MCF 10A (cell line): ENCODE data around the gene PLPPR1. TPM values are rescaled to one million over a fixed set of nuclear protein-coding genes. Genes with fewer than 3 reads are reported as not detected.

ENCODE experiments used
- BruUV-seq: library from RNA; stranded (reverse); fragments of 400-500 nt; replicated peaks from 2 replicates; lab custom pipeline; 2021; lab: Mats Ljungman, UMichigan
- CTCF ChIA-PET: fragments of 300-600 bp; sonication (Branson Sonifier 250); formaldehyde crosslinking; extraction: SDS; loops from one replicate; lab custom pipeline; 2021; ENCODE audit warnings: antibody characterized with exemption, inconsistent platforms; lab: Yijun Ruan, JAX
- POLR2A ChIA-PET: fragments of 300-600, 350-650 bp; sonication (Branson Sonifier 250); formaldehyde crosslinking; extraction: SDS; loops from one replicate; lab custom pipeline; 2020; ENCODE audit warnings: antibody characterized with exemption, inconsistent platforms; lab: Yijun Ruan, JAX
- DNase-seq: peaks from one replicate; pipeline ENCODE4 v3.0.0-alpha.2; 2018; ENCODE audit not compliant: unreplicated experiment
- H3K27ac Mint-ChIP-seq: one replicate; pipeline ENCODE4 v1.8.0; 2022; ENCODE audit warnings: mild to moderate bottlenecking, low read depth, mixed read lengths; ENCODE audit not compliant: unreplicated experiment
- H3K27me3 Mint-ChIP-seq: one replicate; pipeline ENCODE4 v1.8.0; 2022; ENCODE audit warnings: mixed read lengths; ENCODE audit not compliant: insufficient read depth, unreplicated experiment
- H3K36me3 Mint-ChIP-seq: one replicate; pipeline ENCODE4 v1.8.0; 2022; ENCODE audit warnings: mild to moderate bottlenecking, moderate library complexity, mixed read lengths; ENCODE audit not compliant: insufficient read depth, unreplicated experiment
- H3K4me1 Mint-ChIP-seq: one replicate; pipeline ENCODE4 v1.8.0; 2022; ENCODE audit warnings: mixed read lengths; ENCODE audit not compliant: insufficient read depth, unreplicated experiment
- H3K4me3 Mint-ChIP-seq: one replicate; pipeline ENCODE4 v1.8.0; 2022; ENCODE audit warnings: mild to moderate bottlenecking, moderate library complexity, mixed read lengths; ENCODE audit not compliant: unreplicated experiment
- H3K9me3 Mint-ChIP-seq: one replicate; pipeline ENCODE4 v1.8.0; 2022; ENCODE audit warnings: mixed read lengths; ENCODE audit not compliant: unreplicated experiment
- intact Hi-C: fragments of 100-400 bp; cut with micrococcal nuclease; formaldehyde crosslinking; loops from 2 replicates; pipeline ENCODE4 v1.14.1; 2022
- total RNA-seq: library from RNA; stranded (reverse); gene quantifications from 2 replicates; pipeline ENCODE4 v1.2.3, GENCODE V29; 2022
- TF ChIP-seq, protein P1 (sequence below): fragments of 200-600 bp; IDR thresholded peaks from one replicate; pipeline ENCODE4 v1.8.0; 2022; ENCODE audit warnings: antibody characterized with exemption, mild to moderate bottlenecking; ENCODE audit not compliant: unreplicated experiment

The PLPPR1 gene
- total RNA-seq, 1 experiment from 2014 or later, result not detected

DNA sequence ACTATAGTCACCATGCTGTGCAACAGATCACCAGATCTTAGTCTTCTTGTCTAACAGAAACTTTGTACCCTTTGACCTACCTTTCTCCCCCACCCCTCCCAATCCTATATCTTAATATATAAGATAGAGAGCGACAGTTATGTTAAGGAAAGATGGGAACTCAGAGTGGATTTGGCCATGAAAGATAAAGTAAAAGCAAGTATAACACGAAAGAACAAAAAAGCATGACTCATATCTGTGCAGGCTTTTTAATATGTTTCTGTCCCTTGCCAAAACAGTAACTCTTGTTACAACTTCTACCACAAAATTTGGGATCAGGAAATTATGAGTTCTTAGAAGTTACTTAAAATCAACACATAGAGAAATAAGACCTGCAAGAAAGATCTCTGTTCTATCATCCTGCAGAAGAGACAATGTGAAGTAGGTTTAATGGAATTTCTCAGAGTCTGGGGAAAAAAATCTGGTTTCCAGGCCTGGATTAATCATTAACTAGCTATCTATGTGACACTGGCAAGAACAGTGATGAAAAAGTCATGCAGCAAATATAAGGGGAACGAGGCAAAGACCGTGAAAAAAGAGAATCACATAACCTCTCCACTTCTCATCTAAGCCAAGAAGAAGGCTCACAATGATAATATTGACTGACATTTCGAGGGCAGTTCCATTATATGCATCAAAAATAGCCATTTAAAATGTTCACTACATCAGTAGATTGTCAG lies 337.7 kb downstream of the PLPPR1 start:
- H3K36me3 Mint-ChIP-seq, result no peaks in the 10 kb centered on the region
- no peak for DNase-seq
- POLR2A ChIA-PET, result no interaction called here
- CTCF ChIA-PET, result no interaction called here
- intact Hi-C loops, result no loop called here
- H3K4me3 Mint-ChIP-seq, result no peak overlapping the region
- TF ChIP-seq, protein P1, sequence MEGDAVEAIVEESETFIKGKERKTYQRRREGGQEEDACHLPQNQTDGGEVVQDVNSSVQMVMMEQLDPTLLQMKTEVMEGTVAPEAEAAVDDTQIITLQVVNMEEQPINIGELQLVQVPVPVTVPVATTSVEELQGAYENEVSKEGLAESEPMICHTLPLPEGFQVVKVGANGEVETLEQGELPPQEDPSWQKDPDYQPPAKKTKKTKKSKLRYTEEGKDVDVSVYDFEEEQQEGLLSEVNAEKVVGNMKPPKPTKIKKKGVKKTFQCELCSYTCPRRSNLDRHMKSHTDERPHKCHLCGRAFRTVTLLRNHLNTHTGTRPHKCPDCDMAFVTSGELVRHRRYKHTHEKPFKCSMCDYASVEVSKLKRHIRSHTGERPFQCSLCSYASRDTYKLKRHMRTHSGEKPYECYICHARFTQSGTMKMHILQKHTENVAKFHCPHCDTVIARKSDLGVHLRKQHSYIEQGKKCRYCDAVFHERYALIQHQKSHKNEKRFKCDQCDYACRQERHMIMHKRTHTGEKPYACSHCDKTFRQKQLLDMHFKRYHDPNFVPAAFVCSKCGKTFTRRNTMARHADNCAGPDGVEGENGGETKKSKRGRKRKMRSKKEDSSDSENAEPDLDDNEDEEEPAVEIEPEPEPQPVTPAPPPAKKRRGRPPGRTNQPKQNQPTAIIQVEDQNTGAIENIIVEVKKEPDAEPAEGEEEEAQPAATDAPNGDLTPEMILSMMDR, result no peak
- H3K4me1 Mint-ChIP-seq, result peaks cover 7% of the 10 kb centered on the region
- BruUV-seq, result no TSS peak
- H3K27me3 Mint-ChIP-seq, result no peaks in the 10 kb centered on the region
- no peaks in the 10 kb centered on the region for H3K9me3 Mint-ChIP-seq
- H3K27ac Mint-ChIP-seq, result no peak overlapping the region

DNA sequence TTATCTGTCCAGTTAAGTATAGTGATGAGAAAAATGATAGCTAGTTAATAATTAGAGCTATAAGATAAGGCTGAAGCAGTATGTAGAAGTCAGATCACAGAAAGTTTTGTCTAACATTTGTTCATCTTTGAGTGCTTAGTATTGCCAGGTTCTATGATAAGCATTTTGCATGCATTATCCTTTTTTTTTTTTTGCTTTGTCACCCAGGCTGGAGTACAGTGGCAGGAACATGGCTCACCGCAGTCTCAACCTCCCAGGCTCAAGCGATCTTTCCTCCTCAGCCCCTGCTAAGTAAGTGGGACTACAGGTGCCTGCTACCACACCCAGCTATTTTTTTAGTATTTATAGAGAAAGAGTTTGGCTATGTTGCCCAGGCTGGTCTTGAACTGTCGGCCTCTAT lies 338.8 kb downstream of the PLPPR1 start:
- CTCF ChIA-PET, result interaction anchor here (0.6 to 1.0 kb wide), 3 partner anchors 15 to 665 kb away, joined by 3 to 6 read pairs (median 3); no protein-coding TSS in a partner anchor
- H3K4me1 Mint-ChIP-seq, result peaks cover 7% of the 10 kb centered on the region
- no peak overlapping the region for H3K4me3 Mint-ChIP-seq
- H3K9me3 Mint-ChIP-seq, result no peaks in the 10 kb centered on the region
- no peak for DNase-seq
- intact Hi-C loops, result no loop called here
- H3K27me3 Mint-ChIP-seq, result no peaks in the 10 kb centered on the region
- TF ChIP-seq, protein P1, result no peak
- H3K27ac Mint-ChIP-seq, result no peak overlapping the region
- BruUV-seq, result no TSS peak
- no peaks in the 10 kb centered on the region for H3K36me3 Mint-ChIP-seq
- POLR2A ChIA-PET, result interaction anchor here (0.6 kb wide), 1 partner anchor 13 kb away, joined by 4 read pairs; no protein-coding TSS in a partner anchor

DNA sequence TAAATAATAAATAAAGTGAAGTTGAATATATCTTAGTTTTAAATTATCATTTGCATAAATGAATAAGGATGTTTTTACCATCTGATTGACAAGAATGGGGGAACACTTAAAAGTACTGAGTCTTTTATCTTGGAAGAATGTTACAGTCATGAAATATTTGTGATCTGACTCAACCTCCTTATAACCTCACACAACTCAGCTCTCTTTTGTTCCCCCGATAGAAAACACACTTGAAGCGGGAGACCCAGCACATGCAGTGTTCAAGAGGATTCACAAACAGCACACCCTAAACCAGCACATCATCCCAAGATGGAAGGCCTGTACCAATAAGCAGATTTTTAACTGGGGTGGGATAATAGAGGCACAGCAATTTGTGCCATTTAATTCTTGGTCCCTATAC lies 340.8 kb downstream of the PLPPR1 start:
- no peak overlapping the region for H3K27ac Mint-ChIP-seq
- TF ChIP-seq, protein P1, result no peak
- peaks cover 7% of the 10 kb centered on the region for H3K4me1 Mint-ChIP-seq
- CTCF ChIA-PET, result interaction anchor here (0.6 to 5.2 kb wide), 3 partner anchors 19 to 1395 kb away, joined by 3 to 42 read pairs (median 8); no protein-coding TSS in a partner anchor
- H3K36me3 Mint-ChIP-seq, result no peaks in the 10 kb centered on the region
- no peak for DNase-seq
- POLR2A ChIA-PET, result interaction anchor here (1.2 kb wide), 1 partner anchor 8 kb away, joined by 3 read pairs; no protein-coding TSS in a partner anchor
- no peaks in the 10 kb centered on the region for H3K27me3 Mint-ChIP-seq
- H3K9me3 Mint-ChIP-seq, result no peaks in the 10 kb centered on the region
- no TSS peak for BruUV-seq
- H3K4me3 Mint-ChIP-seq, result no peak overlapping the region
- intact Hi-C loops, result no loop called here

DNA sequence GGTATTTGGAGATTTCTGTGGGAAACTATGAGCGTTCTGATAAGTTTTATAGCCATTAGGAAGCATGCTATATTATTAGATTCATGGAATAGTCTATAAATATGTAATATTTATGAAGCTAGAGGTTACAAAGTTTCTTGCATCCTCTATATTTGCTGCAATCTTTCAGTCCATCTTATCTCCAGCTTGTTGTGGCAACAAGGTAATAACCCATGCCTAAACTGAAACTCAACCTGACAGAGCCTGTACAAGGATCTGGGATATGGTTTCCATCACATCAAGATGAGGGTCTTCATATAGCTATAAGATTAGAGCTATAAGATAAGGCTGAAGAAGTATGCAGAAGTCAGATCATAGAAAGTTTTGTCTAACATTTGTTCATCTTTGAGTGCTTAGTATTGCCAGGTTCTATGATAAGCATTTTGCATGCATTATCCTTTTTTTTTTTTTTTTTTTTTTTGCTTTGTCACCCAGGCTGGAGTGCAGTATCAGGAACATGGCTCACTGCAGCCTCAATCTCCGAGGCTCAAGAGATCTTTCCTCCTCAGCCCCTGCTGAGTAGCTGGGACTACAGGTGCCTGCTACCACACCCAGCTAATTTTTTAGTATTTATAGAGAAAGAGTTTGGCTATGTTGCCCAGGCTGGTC lies 341.5 kb downstream of the PLPPR1 start:
- intact Hi-C loops, result no loop called here
- POLR2A ChIA-PET, result interaction anchor here (0.5 to 1.2 kb wide), 3 partner anchors 7 to 14 kb away, joined by 3 to 4 read pairs (median 3); no protein-coding TSS in a partner anchor
- no peaks in the 10 kb centered on the region for H3K36me3 Mint-ChIP-seq
- BruUV-seq, result no TSS peak
- H3K27ac Mint-ChIP-seq, result no peak overlapping the region
- no peak overlapping the region for H3K4me3 Mint-ChIP-seq
- no peaks in the 10 kb centered on the region for H3K9me3 Mint-ChIP-seq
- DNase-seq, result no peak
- CTCF ChIA-PET, result interaction anchor here (0.6 to 5.2 kb wide), 5 partner anchors 12 to 1395 kb away, joined by 3 to 42 read pairs (median 3); no protein-coding TSS in a partner anchor
- H3K4me1 Mint-ChIP-seq, result peaks cover 7% of the 10 kb centered on the region
- TF ChIP-seq, protein P1, result no peak
- H3K27me3 Mint-ChIP-seq, result no peaks in the 10 kb centered on the region
